ENCODE results near the gene FGD5.

DNA sequence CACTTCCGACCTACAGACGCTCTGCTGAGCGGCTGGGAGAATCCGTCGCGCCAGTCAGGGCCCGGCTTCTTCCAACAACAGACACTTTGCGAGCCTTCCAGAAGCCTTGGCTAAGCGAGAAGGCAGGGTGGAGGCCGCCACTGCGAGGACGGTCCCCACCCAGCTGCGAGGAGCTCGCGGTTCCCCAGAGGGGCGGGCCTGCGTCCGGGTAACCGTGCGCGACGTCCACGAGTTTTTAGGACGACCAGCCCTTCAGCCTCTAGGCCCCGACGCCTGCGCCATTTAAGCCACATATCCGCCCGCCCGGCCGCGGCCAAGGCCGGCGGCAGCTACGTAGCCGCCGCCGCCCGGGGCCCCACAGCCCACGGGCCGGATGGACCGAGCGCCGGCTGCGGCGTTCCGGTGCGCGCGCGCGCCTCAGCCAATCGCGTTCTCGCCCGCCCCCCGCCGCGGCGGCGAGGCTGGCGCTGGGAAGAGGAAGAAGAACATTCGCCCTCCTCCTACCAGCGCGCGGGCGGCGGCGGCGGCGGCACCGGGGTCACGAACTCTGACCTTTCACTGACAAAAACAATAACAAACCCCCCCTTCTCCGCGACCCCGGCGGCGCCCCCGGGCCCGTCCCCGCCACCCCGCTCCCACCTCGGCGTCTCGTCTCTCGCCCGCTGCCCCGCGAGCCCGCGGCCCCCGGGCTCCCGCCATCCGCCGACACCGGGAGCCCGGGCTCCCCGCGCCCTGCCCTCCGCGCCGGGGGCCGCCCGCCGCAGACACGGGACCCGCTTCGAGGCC lies 128.5 kb downstream of the FGD5 start, which contains the start of gene NR2C2:
- TF ChIP-seq, protein P1, sequence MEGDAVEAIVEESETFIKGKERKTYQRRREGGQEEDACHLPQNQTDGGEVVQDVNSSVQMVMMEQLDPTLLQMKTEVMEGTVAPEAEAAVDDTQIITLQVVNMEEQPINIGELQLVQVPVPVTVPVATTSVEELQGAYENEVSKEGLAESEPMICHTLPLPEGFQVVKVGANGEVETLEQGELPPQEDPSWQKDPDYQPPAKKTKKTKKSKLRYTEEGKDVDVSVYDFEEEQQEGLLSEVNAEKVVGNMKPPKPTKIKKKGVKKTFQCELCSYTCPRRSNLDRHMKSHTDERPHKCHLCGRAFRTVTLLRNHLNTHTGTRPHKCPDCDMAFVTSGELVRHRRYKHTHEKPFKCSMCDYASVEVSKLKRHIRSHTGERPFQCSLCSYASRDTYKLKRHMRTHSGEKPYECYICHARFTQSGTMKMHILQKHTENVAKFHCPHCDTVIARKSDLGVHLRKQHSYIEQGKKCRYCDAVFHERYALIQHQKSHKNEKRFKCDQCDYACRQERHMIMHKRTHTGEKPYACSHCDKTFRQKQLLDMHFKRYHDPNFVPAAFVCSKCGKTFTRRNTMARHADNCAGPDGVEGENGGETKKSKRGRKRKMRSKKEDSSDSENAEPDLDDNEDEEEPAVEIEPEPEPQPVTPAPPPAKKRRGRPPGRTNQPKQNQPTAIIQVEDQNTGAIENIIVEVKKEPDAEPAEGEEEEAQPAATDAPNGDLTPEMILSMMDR (IDR thresholded peaks at IDR 0.05), result no peak
- TF ChIP-seq POLR2A (IDR thresholded peaks at IDR 0.05) (no peak), POLR2AphosphoS5 (IDR thresholded peaks at IDR 0.05) (peak; percentile 34 to 68 (median 56))
